GM12874 (cell line): ENCODE data around the gene IDI1.

Experiments used
- CTCF ChIP-seq: IDR thresholded peaks from 2 replicates; pipeline ENCODE4 v1.5.1; 2011; ENCODE audit warnings: low read depth, mild to moderate bottlenecking, control low read depth, low read length, moderate library complexity; ENCODE audit not compliant: insufficient read depth

IDI1 gene

GRCh38 chr10:1089017-1089689, 40.2 kb upstream of the IDI1 start:
- no peak for TF ChIP-seq CTCF

- no peak for TF ChIP-seq CTCF
These were observed 37.9 kb upstream of the IDI1 start for GRCh38 chr10:1086787-1087186.

GRCh38 chr10:1085258-1085657, 36.3 kb upstream of the IDI1 start:
- TF ChIP-seq CTCF = no peak

- no peak for TF ChIP-seq CTCF
These were observed 35.4 kb upstream of the IDI1 start for GRCh38 chr10:1084011-1084950.

- TF ChIP-seq CTCF = no peak
These were observed 34.7 kb upstream of the IDI1 start for GRCh38 chr10:1083581-1083980.

GRCh38 chr10:1078668-1079067, 29.7 kb upstream of the IDI1 start:
- TF ChIP-seq CTCF = no peak

GRCh38 chr10:1074748-1075308, 25.9 kb upstream of the IDI1 start:
- no peak for TF ChIP-seq CTCF
